Ascending aorta (tissue), 2 donors: ENCODE results near the gene CCDC83. TPM values are rescaled to one million over a fixed set of nuclear protein-coding genes. Genes with fewer than 3 reads are reported as not detected.
"Not testable (repeated sequence)": the region's sequence is repeated elsewhere in the genome, so short reads cannot be mapped to it uniquely, and the experiment has no call there.

Experiments used
- DNase-seq, 2 donors: peaks; one replicate each; pipeline ENCODE4 v3.0.0-alpha.2; 2019; ENCODE audit warnings: low spot score in 2 of 2
- H3K27ac ChIP-seq, 2 donors: fragments of 200-600 bp; sonication (generic); one replicate each; pipeline ENCODE4 v1.5.1; 2016 to 2017; ENCODE audit warnings: mild to moderate bottlenecking in 1 of 2
- H3K27me3 ChIP-seq: fragments of 200-600 bp; sonication (generic); one replicate; pipeline ENCODE4 v1.5.1; 2017
- H3K36me3 ChIP-seq, 2 donors: fragments of 200-600 bp; sonication (generic); one replicate each; pipeline ENCODE4 v1.5.1; 2016
- H3K4me1 ChIP-seq, 2 donors: fragments of 200-600 bp; sonication (generic); one replicate each; pipeline ENCODE4 v1.5.1; 2016 to 2017; ENCODE audit warnings: mild to moderate bottlenecking in 1 of 2
- H3K4me3 ChIP-seq, 2 donors: fragments of 200-600 bp; sonication (generic); one replicate each; pipeline ENCODE4 v1.5.1; 2016 to 2017; ENCODE audit warnings: mild to moderate bottlenecking in 1 of 2
- H3K9me3 ChIP-seq, 2 donors: fragments of 200-600 bp; sonication (generic); one replicate each; pipeline ENCODE4 v1.5.1; 2016
- CTCF ChIP-seq, 3 experiments: fragments of 200-600 bp in 2 of 3; fragments of 450-650 bp in 1 of 3; sonication (generic) in 2 of 3; IDR thresholded peaks; one replicate each; pipeline ENCODE4 v1.5.1; 2016 to 2019; ENCODE audit warnings: antibody characterized with exemption in 3 of 3, mild to moderate bottlenecking in 1 of 3, moderate library complexity in 1 of 3
- intact Hi-C: fragments of 100-400 bp; cut with DNase I; formaldehyde crosslinking; loops from one replicate; pipeline ENCODE4 v1.15.1; 2023
- total RNA-seq: library from RNA; depleted of rRNA; stranded (reverse); fragments of >200 nt; gene quantifications from one replicate; pipeline ENCODE4 v1.1.0, GENCODE V29; 2016

The CCDC83 gene
- total RNA-seq, 1 donor from 2014 or later = not detected

- TF ChIP-seq CTCF (IDR thresholded peaks at IDR 0.05) = no peak
- no peak overlapping the region for H3K4me3 ChIP-seq
- H3K27ac ChIP-seq = no peak overlapping the region
- no peak for DNase-seq
- peaks cover 7 to 22% of the 10 kb centered on the region in 2 donors for H3K36me3 ChIP-seq
- peaks cover 0 to 26% of the 10 kb centered on the region in 2 donors for H3K4me1 ChIP-seq
- H3K9me3 ChIP-seq = peaks cover 0 to 6% of the 10 kb centered on the region in 2 donors
- H3K27me3 ChIP-seq = no peaks in the 10 kb centered on the region
- intact Hi-C loops = no loop called here
Observed at GRCh38 chr11:85950317-85951048, 95.3 kb downstream of the CCDC83 start.

- intact Hi-C loops = no loop called here
- DNase-seq = no peak
- no peak for TF ChIP-seq CTCF (IDR thresholded peaks at IDR 0.05)
- H3K36me3 ChIP-seq = peaks cover 7 to 23% of the 10 kb centered on the region in 2 donors
- H3K4me1 ChIP-seq = peaks cover 0 to 28% of the 10 kb centered on the region in 2 donors
- no peak overlapping the region for H3K4me3 ChIP-seq
- H3K27me3 ChIP-seq = no peaks in the 10 kb centered on the region
- peaks cover 0 to 6% of the 10 kb centered on the region in 2 donors for H3K9me3 ChIP-seq
- no peak overlapping the region for H3K27ac ChIP-seq
Observed at GRCh38 chr11:85951049-85951405, 95.8 kb downstream of the CCDC83 start.

- no peak overlapping the region for H3K4me3 ChIP-seq
Observed at GRCh38 chr11:85951428-85952107, 96.4 kb downstream of the CCDC83 start.

GRCh38 chr11:85952108-85952485 is 96.9 kb downstream of the CCDC83 start:
- DNase-seq, H3K27me3 ChIP-seq, H3K9me3 ChIP-seq, intact Hi-C loops, H3K4me3 ChIP-seq, H3K27ac ChIP-seq: not testable (repeated sequence)
- Histone ChIP-seq H3K4me1 (peaks cover 0 to 19% of the 10 kb centered on the region in 2 donors), H3K36me3 (peaks cover 7 to 32% of the 10 kb centered on the region in 2 donors)

More at GRCh38 chr11:85951428-85952107, 96.4 kb downstream of the CCDC83 start:
- no peak for TF ChIP-seq CTCF (IDR thresholded peaks at IDR 0.05)
- Histone ChIP-seq H3K27me3 (no peaks in the 10 kb centered on the region), H3K36me3 (peaks cover 7 to 29% of the 10 kb centered on the region in 2 donors), H3K27ac (no peak overlapping the region), H3K4me1 (peaks cover 0 to 25% of the 10 kb centered on the region in 2 donors), H3K9me3 (peaks cover 0 to 6% of the 10 kb centered on the region in 2 donors)
- intact Hi-C loops = no loop called here
- DNase-seq = no peak

GRCh38 chr11:85953491-85954143 is 98.4 kb downstream of the CCDC83 start:
- H3K36me3 ChIP-seq = peaks cover 19 to 43% of the 10 kb centered on the region in 2 donors
- H3K27me3 ChIP-seq = no peaks in the 10 kb centered on the region
- no peak overlapping the region for H3K4me3 ChIP-seq
- TF ChIP-seq CTCF (IDR thresholded peaks at IDR 0.05) = no peak
- peaks cover 0 to 6% of the 10 kb centered on the region in 2 donors for H3K9me3 ChIP-seq
- no peak for DNase-seq
- H3K4me1 ChIP-seq = peaks cover 0 to 9% of the 10 kb centered on the region in 2 donors
- intact Hi-C loops = no loop called here
- no peak overlapping the region for H3K27ac ChIP-seq

GRCh38 chr11:85955531-85955930 is 100.3 kb downstream of the CCDC83 start:
- peak overlapping the region; percentile 12 to 36 for H3K27ac ChIP-seq

More at GRCh38 chr11:85955531-85955930, 100.3 kb downstream of the CCDC83 start:
- Histone ChIP-seq H3K27me3 (no peaks in the 10 kb centered on the region), H3K4me1 (peaks cover 0 to 7% of the 10 kb centered on the region in 2 donors), H3K9me3 (peaks cover 0 to 6% of the 10 kb centered on the region in 2 donors), H3K4me3 (no peak overlapping the region), H3K36me3 (peaks cover 23 to 58% of the 10 kb centered on the region in 2 donors)
- DNase-seq = no peak
- no peak for TF ChIP-seq CTCF (IDR thresholded peaks at IDR 0.05)
- intact Hi-C loops = no loop called here
